ENCODE measurements around the gene ZNF337.

Gene ZNF337

DNA sequence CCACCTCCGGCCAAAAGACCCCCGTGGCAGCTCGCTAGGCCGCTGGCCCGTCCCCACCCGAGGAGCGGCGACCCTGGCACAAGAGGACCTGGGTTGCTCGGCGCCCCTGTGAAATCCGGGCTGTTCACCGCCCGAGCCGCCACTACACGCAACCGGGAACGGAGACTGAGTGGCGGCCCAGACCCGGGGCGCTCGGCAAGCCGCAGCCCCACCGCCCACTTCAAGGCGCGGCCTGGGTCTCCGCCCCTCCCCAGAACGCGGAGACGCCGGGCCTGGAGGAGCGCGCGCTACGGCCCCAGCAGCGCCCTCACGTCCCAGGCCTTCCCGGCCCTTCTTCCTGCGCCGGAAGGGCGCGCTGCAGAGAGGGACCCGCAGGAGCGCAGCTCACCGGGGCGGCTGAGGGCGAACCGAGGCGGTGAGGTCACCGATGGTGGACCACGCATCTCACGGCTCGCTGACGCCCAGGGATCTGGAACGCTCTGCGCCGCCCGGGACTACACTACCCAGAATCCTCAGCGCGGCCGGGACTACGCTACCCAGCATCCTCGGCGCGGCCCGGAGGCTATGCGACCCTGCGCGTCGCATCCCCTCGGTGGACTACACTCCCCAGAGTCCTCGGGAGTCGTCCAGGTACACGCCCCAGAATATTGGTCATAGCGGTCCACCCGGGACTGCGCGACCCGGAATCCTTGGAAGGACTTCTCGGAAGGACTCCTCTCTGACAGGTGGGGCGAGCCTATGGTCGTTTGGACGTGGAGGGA, at the start of gene ZNF337:
Gene ZNF337 (minus strand): TSS at position 483 of the 761 bp plus-strand sequence. CDS start 10,436 bp downstream, outside the sequence.
- peaks cover 20% of the 10 kb centered on the region for H3K79me2 ChIP-seq (ENCODE audit: control insufficient read depth, low read length)
- TF ChIP-seq, protein P1, sequence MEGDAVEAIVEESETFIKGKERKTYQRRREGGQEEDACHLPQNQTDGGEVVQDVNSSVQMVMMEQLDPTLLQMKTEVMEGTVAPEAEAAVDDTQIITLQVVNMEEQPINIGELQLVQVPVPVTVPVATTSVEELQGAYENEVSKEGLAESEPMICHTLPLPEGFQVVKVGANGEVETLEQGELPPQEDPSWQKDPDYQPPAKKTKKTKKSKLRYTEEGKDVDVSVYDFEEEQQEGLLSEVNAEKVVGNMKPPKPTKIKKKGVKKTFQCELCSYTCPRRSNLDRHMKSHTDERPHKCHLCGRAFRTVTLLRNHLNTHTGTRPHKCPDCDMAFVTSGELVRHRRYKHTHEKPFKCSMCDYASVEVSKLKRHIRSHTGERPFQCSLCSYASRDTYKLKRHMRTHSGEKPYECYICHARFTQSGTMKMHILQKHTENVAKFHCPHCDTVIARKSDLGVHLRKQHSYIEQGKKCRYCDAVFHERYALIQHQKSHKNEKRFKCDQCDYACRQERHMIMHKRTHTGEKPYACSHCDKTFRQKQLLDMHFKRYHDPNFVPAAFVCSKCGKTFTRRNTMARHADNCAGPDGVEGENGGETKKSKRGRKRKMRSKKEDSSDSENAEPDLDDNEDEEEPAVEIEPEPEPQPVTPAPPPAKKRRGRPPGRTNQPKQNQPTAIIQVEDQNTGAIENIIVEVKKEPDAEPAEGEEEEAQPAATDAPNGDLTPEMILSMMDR (IDR thresholded peaks at IDR 0.05; ENCODE audit: low read depth, low read length, poor library complexity, severe bottlenecking): no peak
- TF ChIP-seq EZH2phosphoT487 (IDR thresholded peaks at IDR 0.05; ENCODE audit: borderline replicate concordance, low read length): no peak
- H3F3A ChIP-seq (ENCODE audit: control insufficient read depth, insufficient read depth): peaks cover 2% of the 10 kb centered on the region
- H3K4me1 ChIP-seq (ENCODE audit: control insufficient read depth, low read length): peaks cover 20% of the 10 kb centered on the region
- 0 out of 2 replicates have a peak, but pooled peaks cover 5% of the 10 kb centered on the region for H3K36me3 ChIP-seq (ENCODE audit: control insufficient read depth, low read length)
- no peaks in the 10 kb centered on the region for H3K9me2 ChIP-seq (replicated peaks; ENCODE audit: control insufficient read depth, low read length)
- no peaks in the 10 kb centered on the region for H3K27me3 ChIP-seq (ENCODE audit: control insufficient read depth, low read length)
- peaks cover 8% of the 10 kb centered on the region for H3K9me3 ChIP-seq (ENCODE audit: control insufficient read depth, insufficient read depth, low read length)
- peak within 1 kb of the TSS; percentile 79 for H3K4me3 ChIP-seq (ENCODE audit: low read length)
- no peaks in the 10 kb centered on the region for H4K20me1 ChIP-seq (ENCODE audit: control insufficient read depth, insufficient read depth, low read depth, low read length)
- peak within 1 kb of the TSS; percentile 85 for H3K4me2 ChIP-seq (ENCODE audit: low read length)
- peak within 1 kb of the TSS; percentile 58 for H3K27ac ChIP-seq (ENCODE audit: low read depth, low read length)

DNA sequence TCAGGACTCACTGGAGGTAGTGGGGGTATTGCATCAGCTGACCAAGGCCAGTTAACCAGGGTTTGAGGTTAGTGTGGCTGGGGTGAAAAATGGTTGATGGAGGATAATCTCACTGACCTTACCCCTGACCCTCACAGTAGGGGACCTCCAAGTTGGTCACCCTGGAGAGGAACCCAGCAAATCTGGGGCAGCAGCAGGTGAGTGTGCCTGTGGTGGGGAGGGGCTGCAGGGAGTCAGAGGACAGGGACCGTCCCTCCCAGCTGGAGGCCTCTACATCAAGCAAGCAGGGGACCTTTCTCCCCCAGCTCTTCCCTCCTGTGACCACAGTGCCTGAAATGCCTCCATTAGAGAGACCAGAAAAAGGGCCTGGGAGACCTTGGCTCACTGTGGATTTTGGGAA, 49.1 kb upstream of the ZNF337 start:
- Histone ChIP-seq H3K4me1 (ENCODE audit: control insufficient read depth, low read length) (no peaks in the 10 kb centered on the region), H3K79me2 (ENCODE audit: control insufficient read depth, low read length) (no peaks in the 10 kb centered on the region)

DNA sequence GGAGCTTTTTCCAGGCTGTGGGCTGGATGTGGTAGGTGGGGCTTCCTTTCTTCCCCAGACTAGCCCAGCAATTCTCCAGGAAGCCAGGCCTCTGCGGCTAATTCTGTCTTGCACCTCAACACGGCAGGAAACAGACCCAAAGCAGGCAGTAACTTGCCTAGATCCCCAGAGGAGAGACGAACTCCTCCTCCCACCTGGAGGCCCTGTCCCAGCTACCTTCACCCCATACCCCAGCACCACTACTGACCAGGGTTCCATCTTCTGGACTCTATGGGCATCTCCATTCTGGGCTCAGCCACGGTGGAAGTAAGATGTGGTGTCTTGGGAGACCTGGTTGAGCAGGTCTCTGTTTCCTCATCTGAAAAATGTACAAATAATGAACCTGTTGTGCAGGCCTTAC, 48.4 kb upstream of the ZNF337 start:
- Histone ChIP-seq H3K9me3 (ENCODE audit: control insufficient read depth, insufficient read depth, low read length) (no peaks in the 10 kb centered on the region), H3K27me3 (ENCODE audit: control insufficient read depth, low read length) (no peaks in the 10 kb centered on the region), H3K4me3 (ENCODE audit: low read length) (no peak overlapping the region), H3K79me2 (ENCODE audit: control insufficient read depth, low read length) (no peaks in the 10 kb centered on the region), H3K4me1 (ENCODE audit: control insufficient read depth, low read length) (no peaks in the 10 kb centered on the region), H3K36me3 (ENCODE audit: control insufficient read depth, low read length) (no peaks in the 10 kb centered on the region), H3K4me2 (ENCODE audit: low read length) (no peak overlapping the region), H3F3A (ENCODE audit: control insufficient read depth, insufficient read depth) (no peaks in the 10 kb centered on the region), H4K20me1 (ENCODE audit: control insufficient read depth, insufficient read depth, low read depth, low read length) (no peaks in the 10 kb centered on the region), H3K27ac (ENCODE audit: low read depth, low read length) (no peak overlapping the region), H3K9me2 (replicated peaks; ENCODE audit: control insufficient read depth, low read length) (no peaks in the 10 kb centered on the region)
- TF ChIP-seq, protein P1 (IDR thresholded peaks at IDR 0.05; ENCODE audit: low read depth, low read length, poor library complexity, severe bottlenecking): no peak
- no peak for TF ChIP-seq EZH2phosphoT487 (IDR thresholded peaks at IDR 0.05; ENCODE audit: borderline replicate concordance, low read length)

More for the DNA sequence above, 49.1 kb upstream of the ZNF337 start:
- no peak for TF ChIP-seq EZH2phosphoT487 (IDR thresholded peaks at IDR 0.05; ENCODE audit: borderline replicate concordance, low read length)
- TF ChIP-seq, protein P1 (IDR thresholded peaks at IDR 0.05; ENCODE audit: low read depth, low read length, poor library complexity, severe bottlenecking): no peak
- no peaks in the 10 kb centered on the region for H3F3A ChIP-seq (ENCODE audit: control insufficient read depth, insufficient read depth)
- H3K27ac ChIP-seq (ENCODE audit: low read depth, low read length): no peak overlapping the region
- H3K9me2 ChIP-seq (replicated peaks; ENCODE audit: control insufficient read depth, low read length): no peaks in the 10 kb centered on the region
- H4K20me1 ChIP-seq (ENCODE audit: control insufficient read depth, insufficient read depth, low read depth, low read length): no peaks in the 10 kb centered on the region
- no peaks in the 10 kb centered on the region for H3K36me3 ChIP-seq (ENCODE audit: control insufficient read depth, low read length)
- no peak overlapping the region for H3K4me3 ChIP-seq (ENCODE audit: low read length)
- no peaks in the 10 kb centered on the region for H3K27me3 ChIP-seq (ENCODE audit: control insufficient read depth, low read length)
- H3K4me2 ChIP-seq (ENCODE audit: low read length): no peak overlapping the region
- H3K9me3 ChIP-seq (ENCODE audit: control insufficient read depth, insufficient read depth, low read length): no peaks in the 10 kb centered on the region

Data from DOHH2 (cell line).